Activated naive CD4-positive, alpha-beta T cell (primary cell): ENCODE results near the gene NRG4.
"Not testable (repeated sequence)": the region's sequence is repeated elsewhere in the genome, so short reads cannot be mapped to it uniquely, and the experiment has no call there.

Source experiments
- DNase-seq, 4 experiments: peaks; one replicate each; lab custom pipeline; 2025; lab: John Stamatoyannopoulos, UW

NRG4 gene

DNA sequence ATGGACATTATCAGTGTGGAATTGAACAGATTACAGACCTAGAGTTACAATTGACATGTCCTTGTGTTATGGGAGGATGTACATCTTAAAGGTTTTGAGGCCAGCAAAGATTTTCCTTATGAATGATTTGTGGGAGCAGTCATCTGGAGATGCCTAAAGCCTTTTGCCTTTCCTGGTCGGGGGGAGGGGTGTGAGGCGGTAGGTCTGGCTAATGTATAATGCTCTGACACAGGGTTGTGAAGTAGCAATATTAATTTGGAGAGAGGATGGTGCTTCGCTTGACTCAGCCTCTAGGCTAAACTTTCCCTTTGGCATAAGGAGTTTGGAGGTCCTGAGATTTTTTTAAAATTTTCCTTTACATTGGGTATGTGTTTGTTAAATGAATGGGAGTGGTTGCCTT lies 85.3 kb downstream of the NRG4 start:
- DNase-seq: no peak

GRCh38 chr15:75925440-75925839 lies 86.8 kb downstream of the NRG4 start:
- no peak for DNase-seq

GRCh38 chr15:75924576-75924975 lies 87.6 kb downstream of the NRG4 start:
- DNase-seq: no peak

DNA sequence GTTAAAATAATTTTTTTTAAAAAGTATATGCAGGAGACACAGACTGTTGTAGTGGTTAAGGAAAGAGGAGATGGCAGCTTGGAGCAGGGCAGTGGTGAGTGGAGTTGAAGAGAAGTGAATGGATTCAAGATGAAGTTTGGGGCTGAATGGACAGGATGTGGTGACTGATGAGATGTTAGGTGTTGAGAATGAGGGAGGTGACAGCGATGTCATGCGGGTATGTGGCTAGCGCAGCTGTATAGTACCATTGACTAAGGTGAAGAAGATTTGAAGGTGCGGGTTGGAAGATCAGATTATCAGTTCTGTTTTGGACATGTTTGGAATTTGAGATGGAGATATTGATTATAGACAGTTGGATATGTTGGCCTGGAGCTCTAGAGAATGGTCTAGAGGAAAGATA lies 88.5 kb downstream of the NRG4 start:
- DNase-seq: no peak

- no peak for DNase-seq
These were observed 90.2 kb downstream of the NRG4 start for GRCh38 chr15:75921732-75922703.

DNA sequence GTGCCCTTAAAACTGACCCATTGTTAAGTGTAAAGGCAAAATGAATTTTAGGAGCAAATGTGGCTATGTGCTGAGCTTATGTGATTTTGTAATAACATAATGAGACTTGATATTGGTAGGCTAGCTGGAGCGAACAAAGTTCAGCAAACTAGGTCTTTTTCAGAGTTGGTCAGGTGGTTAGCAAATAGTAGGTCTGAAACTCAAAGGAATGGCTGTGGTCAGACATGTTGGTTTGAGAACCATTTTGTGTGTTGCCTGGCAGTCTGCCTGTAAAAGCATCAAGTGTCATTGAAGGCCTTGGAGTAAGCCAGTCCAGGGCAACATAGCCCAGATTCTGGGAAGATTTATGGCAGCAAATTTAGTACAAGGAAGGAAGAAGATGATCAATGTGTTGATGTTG lies 92.1 kb downstream of the NRG4 start:
- no peak for DNase-seq

GRCh38 chr15:75918135-75918534 lies 94.1 kb downstream of the NRG4 start:
- DNase-seq: no peak

GRCh38 chr15:75916978-75917377 lies 95.2 kb downstream of the NRG4 start:
- DNase-seq: no peak

DNA sequence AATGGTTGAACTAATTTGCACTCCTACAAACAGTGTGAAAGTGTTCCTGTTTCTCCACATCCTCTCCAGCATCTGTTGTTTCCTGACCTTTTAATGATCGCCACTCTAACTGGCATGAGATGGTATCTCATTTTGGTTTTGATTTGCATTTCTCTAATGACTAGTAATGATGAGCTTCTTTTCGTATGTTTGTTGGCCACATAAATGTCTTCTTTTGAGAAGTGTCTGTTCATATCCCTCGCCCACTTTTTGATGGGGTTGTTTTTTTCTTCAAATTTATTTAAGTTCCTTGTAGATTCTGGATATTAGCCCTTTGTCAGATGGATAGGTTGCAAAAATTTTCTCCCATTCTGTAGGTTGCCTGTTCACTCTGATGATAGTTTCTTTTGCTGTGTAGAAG lies 101.9 kb downstream of the NRG4 start:
- DNase-seq: not testable (repeated sequence)

GRCh38 chr15:75905231-75905630 lies 107.0 kb downstream of the NRG4 start:
- DNase-seq: no peak

- DNase-seq: peak; percentile 59 to 85 (median 78)
These were observed 108.6 kb downstream of the NRG4 start, which contains the start of gene FBXO22 for GRCh38 chr15:75903331-75904239. TSS of gene FBXO22 (plus strand) at chr15:75903878. CDS start at chr15:75903964, 86 bp downstream.

GRCh38 chr15:75902129-75902557 lies 110.1 kb downstream of the NRG4 start:
- no peak for DNase-seq

DNA sequence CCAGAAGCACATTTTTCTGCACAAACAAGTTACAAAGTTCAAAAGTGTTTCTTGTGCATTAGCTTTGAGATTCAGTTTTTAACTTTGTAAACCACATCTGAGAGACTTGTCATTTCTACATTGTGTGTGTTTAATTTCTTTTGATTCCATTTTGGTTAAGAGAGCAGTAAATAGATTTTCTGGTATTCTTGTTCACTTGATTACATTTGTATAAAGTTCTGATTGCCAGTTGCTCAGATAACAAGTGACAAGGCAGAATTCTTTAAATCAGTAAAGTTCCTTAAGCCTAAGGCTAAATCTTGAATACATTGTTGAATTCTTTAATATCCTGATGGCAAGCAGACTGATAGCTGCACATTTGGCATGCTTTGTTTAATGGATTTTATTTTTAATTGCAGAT lies 111.6 kb downstream of the NRG4 start:
- no peak for DNase-seq

- DNase-seq: no peak
These were observed 116.5 kb downstream of the NRG4 start for GRCh38 chr15:75895731-75896130.

DNA sequence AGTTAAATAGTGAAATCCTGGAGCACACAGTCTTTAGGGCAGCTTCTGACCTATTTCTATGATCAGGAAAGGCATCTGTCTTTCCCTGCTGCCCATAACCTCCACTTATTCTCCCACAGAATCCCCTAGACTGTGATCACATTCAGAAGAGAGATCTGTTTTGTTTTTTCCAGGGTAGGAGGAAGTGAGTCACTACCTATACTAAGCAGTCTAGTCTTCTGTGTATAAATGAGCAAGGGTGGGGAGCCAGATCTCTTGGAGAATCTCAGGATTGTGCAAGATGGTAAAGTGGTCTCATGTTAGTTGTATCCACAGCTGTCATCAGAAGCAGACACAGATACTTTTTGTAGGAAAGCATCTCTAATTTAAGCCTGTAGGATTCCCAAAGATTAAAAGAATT lies 120.3 kb downstream of the NRG4 start:
- no peak for DNase-seq
